ENCODE data around the gene KRTAP4-4.
"Not testable (repeated sequence)": the region's sequence is repeated elsewhere in the genome, so short reads cannot be mapped to it uniquely, and the experiment has no call there.

KRTAP4-4 gene

GRCh38 chr17:41190328-41190727 is 29.8 kb upstream of the KRTAP4-4 start:
- TF ChIP-seq EZH2 (optimal IDR thresholded peaks at IDR 0.05; ENCODE audit: low read depth, low read length) (no peak), CTCF (IDR thresholded peaks at IDR 0.05; ENCODE audit: low read length) (no peak), EZH2phosphoT487 (IDR thresholded peaks at IDR 0.05; ENCODE audit: low read length) (no peak)
- Histone ChIP-seq H3K4me3 (ENCODE audit: low read length) (no peak overlapping the region), H3F3A (ENCODE audit: insufficient read depth, low read length) (no peaks in the 10 kb centered on the region), H3K9me2 (replicated peaks; ENCODE audit: insufficient read depth, low read length) (no peaks in the 10 kb centered on the region), H3K9ac (ENCODE audit: low read length) (no peak overlapping the region), H2AFZ (ENCODE audit: low read length) (no peak overlapping the region), H3K4me2 (ENCODE audit: low read depth, low read length) (no peak overlapping the region), H4K20me1 (ENCODE audit: insufficient read depth, low read length) (no peaks in the 10 kb centered on the region), H3K4me1 (ENCODE audit: low read length) (no peaks in the 10 kb centered on the region), H3K9me3 (replicated peaks; ENCODE audit: insufficient read depth, low read length) (no peaks in the 10 kb centered on the region), H3K27me3 (replicated peaks; ENCODE audit: insufficient read depth, low read length) (peaks cover 13% of the 10 kb centered on the region), H3K36me3 (replicated peaks; ENCODE audit: insufficient read depth, low read length) (no peaks in the 10 kb centered on the region), H3K79me2 (ENCODE audit: low read length) (no peaks in the 10 kb centered on the region), H3K27ac (ENCODE audit: low read length) (no peak overlapping the region)
- no peak for DNase-seq

- H2AFZ ChIP-seq (ENCODE audit: low read length); H3K79me2 ChIP-seq (ENCODE audit: low read length); H3K4me2 ChIP-seq (ENCODE audit: low read depth, low read length); H3K9me3 ChIP-seq (replicated peaks; ENCODE audit: insufficient read depth, low read length); DNase-seq; H3K4me3 ChIP-seq (ENCODE audit: low read length); H3K9ac ChIP-seq (ENCODE audit: low read length); H4K20me1 ChIP-seq (ENCODE audit: insufficient read depth, low read length); H3K27ac ChIP-seq (ENCODE audit: low read length); H3K9me2 ChIP-seq (replicated peaks; ENCODE audit: insufficient read depth, low read length); H3F3A ChIP-seq (ENCODE audit: insufficient read depth, low read length); H3K4me1 ChIP-seq (ENCODE audit: low read length); H3K36me3 ChIP-seq (replicated peaks; ENCODE audit: insufficient read depth, low read length): not testable (repeated sequence)
- peaks cover 12% of the 10 kb centered on the region for H3K27me3 ChIP-seq (replicated peaks; ENCODE audit: insufficient read depth, low read length)
Measured at GRCh38 chr17:41189837-41190318, 29.3 kb upstream of the KRTAP4-4 start, which contains the start of gene KRTAP9-1. KRTAP9-1 (plus strand) TSS chr17:41189887; CDS start chr17:41189887, 0 bp downstream.

- TF ChIP-seq EZH2 (optimal IDR thresholded peaks at IDR 0.05; ENCODE audit: low read depth, low read length), result no peak
- no peak for TF ChIP-seq CTCF (IDR thresholded peaks at IDR 0.05; ENCODE audit: low read length)
- H3K9ac ChIP-seq (ENCODE audit: low read length), result no peak overlapping the region
- no peaks in the 10 kb centered on the region for H3F3A ChIP-seq (ENCODE audit: insufficient read depth, low read length)
- H2AFZ ChIP-seq (ENCODE audit: low read length), result no peak overlapping the region
- H3K27ac ChIP-seq (ENCODE audit: low read length), result no peak overlapping the region
- H3K27me3 ChIP-seq (replicated peaks; ENCODE audit: insufficient read depth, low read length), result no peaks in the 10 kb centered on the region
- H3K79me2 ChIP-seq (ENCODE audit: low read length), result no peaks in the 10 kb centered on the region
- H3K9me3 ChIP-seq (replicated peaks; ENCODE audit: insufficient read depth, low read length), result no peaks in the 10 kb centered on the region
- no peak overlapping the region for H3K4me3 ChIP-seq (ENCODE audit: low read length)
- no peaks in the 10 kb centered on the region for H3K36me3 ChIP-seq (replicated peaks; ENCODE audit: insufficient read depth, low read length)
- no peak overlapping the region for H3K4me2 ChIP-seq (ENCODE audit: low read depth, low read length)
- H4K20me1 ChIP-seq (ENCODE audit: insufficient read depth, low read length), result no peaks in the 10 kb centered on the region
- no peaks in the 10 kb centered on the region for H3K9me2 ChIP-seq (replicated peaks; ENCODE audit: insufficient read depth, low read length)
- DNase-seq, result no peak
- no peaks in the 10 kb centered on the region for H3K4me1 ChIP-seq (ENCODE audit: low read length)
Measured at GRCh38 chr17:41186872-41187271, 26.3 kb upstream of the KRTAP4-4 start.

- Histone ChIP-seq H3K9me3 (replicated peaks; ENCODE audit: insufficient read depth, low read length) (no peaks in the 10 kb centered on the region), H3F3A (ENCODE audit: insufficient read depth, low read length) (no peaks in the 10 kb centered on the region), H3K36me3 (replicated peaks; ENCODE audit: insufficient read depth, low read length) (no peaks in the 10 kb centered on the region), H3K4me2 (ENCODE audit: low read depth, low read length) (no peak overlapping the region), H2AFZ (ENCODE audit: low read length) (no peak overlapping the region), H3K9ac (ENCODE audit: low read length) (no peak overlapping the region), H3K27ac (ENCODE audit: low read length) (no peak overlapping the region), H3K4me1 (ENCODE audit: low read length) (no peaks in the 10 kb centered on the region), H3K27me3 (replicated peaks; ENCODE audit: insufficient read depth, low read length) (no peaks in the 10 kb centered on the region), H4K20me1 (ENCODE audit: insufficient read depth, low read length) (no peaks in the 10 kb centered on the region), H3K4me3 (ENCODE audit: low read length) (no peak overlapping the region), H3K79me2 (ENCODE audit: low read length) (no peaks in the 10 kb centered on the region), H3K9me2 (replicated peaks; ENCODE audit: insufficient read depth, low read length) (no peaks in the 10 kb centered on the region)
- TF ChIP-seq EZH2phosphoT487 (IDR thresholded peaks at IDR 0.05; ENCODE audit: low read length) (no peak), CTCF (IDR thresholded peaks at IDR 0.05; ENCODE audit: low read length) (no peak), EZH2 (optimal IDR thresholded peaks at IDR 0.05; ENCODE audit: low read depth, low read length) (no peak)
- no peak for DNase-seq
Measured at GRCh38 chr17:41185001-41185400, 24.5 kb upstream of the KRTAP4-4 start.
